GM21717 (cell line): ENCODE data around the gene OGDHL.
"Not testable (repeated sequence)": the region's sequence is repeated elsewhere in the genome, so short reads cannot be mapped to it uniquely, and the experiment has no call there.

Source experiments
- ATAC-seq: cut with Tn5 transposase; IDR thresholded peaks from one replicate; pipeline ENCODE4 v1.9.1; 2021; ENCODE audit warnings: mild to moderate bottlenecking, moderate library complexity; ENCODE audit not compliant: unreplicated experiment

OGDHL gene

DNA sequence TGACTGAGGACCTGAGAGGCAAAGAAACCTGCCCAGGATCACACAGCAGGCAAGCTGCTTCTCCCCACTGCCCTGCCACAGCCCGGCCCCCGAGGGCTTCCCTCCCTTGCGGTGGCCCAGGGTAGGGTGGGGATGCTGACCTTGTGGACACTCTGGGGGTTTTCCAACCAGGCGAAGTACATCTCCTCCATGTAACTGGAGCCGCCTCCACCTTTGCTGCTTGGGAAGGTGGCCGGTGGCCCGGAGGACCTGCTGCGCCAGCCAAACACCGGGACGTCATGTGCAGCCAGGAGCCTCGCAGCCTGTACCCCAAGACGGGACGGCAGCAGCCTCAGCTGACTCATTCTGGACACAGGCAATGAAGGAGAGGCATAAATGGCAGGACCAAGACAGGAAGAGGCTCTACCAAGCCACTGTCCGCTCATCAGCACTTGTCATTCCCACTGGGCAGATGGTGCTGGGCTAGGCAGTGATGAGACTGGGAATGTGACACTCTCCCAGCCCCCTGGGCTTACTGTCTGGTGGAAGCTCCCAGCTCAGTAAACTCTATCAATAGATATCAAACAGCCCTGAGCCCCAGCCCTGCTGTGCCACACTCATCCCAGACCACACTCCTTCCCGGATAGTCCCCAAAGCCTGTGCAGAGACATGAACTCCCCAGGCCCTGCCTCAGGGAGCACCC lies 3.7 kb downstream of the OGDHL start:
- ATAC-seq: no peak

DNA sequence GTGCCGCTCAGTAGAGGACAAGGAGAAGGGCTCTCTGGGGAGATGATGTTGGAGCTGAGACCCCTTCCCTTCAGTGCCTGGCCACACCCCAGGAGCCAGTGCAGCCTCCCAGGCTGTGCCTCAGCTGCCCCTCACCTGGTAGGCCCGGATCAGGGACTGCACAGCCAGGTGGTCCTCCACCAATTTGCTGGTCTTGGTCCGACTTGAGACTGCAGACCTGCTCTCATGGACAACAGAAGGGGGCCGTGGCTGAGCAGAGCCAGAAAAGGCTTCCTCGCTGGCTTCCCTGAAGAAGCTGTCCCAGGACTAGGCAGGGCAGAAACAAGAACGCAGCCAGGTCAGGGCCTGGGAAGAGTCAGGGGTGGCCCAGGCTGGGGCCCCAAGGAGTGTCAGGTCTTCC lies 5.5 kb downstream of the OGDHL start:
- ATAC-seq: no peak

DNA sequence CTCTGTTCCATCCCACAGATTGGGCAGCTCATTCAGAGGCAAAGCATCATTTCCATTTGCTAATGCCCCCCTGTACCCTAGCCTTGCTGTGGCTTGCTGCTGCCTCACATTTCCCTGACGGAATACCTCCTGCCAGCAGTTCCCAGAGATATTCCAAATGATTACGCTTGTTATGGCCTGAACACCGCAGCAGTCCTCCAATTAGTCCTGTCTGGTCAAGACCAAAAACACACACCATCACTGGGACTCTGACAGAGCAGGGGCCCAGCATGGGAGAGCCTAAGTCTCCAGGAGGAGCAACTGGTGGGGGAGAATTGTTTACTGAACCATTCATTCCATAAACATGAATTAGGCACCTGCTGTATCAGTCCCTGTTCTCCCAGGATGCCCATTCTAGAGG lies 6.1 kb downstream of the OGDHL start:
- ATAC-seq: no peak

DNA sequence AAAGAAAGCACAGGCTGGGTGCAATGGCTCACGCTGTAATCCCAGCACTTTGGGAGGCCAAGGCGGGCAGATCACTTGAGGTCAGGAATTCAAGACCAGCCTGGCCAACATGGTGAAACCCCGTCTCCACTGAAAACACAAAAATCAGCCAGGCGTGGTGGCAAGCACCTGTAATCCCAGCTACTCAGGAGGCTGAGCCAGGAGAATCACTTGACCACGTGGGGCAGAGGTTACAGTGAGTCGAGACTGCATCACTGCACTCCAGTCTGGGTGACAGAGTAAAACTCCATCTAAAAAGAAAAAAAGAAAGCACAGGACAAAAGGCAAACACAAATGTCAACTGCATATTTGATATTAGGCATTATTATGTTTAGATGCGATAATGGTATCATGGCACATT lies 7.2 kb downstream of the OGDHL start:
- ATAC-seq: not testable (repeated sequence)

DNA sequence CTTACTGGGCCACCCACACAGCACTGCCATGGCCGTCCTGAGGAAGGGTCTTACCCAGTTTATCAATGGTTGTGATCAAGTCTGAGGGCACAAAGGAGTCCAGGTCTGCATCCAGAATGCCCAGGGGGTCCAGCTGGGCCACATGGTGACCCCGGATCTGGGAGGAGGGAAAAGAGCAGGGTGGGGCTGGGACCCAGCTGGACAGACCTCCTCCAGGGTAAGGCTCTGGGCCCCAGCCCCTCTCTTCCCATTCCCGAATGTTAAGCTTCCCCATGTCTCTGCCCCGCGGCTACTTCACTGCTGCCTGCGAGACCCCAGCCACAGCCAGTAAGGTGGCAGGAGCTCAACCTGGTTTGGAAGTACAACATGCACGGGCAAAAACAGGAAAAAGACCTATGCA lies 9.5 kb downstream of the OGDHL start:
- no peak for ATAC-seq

DNA sequence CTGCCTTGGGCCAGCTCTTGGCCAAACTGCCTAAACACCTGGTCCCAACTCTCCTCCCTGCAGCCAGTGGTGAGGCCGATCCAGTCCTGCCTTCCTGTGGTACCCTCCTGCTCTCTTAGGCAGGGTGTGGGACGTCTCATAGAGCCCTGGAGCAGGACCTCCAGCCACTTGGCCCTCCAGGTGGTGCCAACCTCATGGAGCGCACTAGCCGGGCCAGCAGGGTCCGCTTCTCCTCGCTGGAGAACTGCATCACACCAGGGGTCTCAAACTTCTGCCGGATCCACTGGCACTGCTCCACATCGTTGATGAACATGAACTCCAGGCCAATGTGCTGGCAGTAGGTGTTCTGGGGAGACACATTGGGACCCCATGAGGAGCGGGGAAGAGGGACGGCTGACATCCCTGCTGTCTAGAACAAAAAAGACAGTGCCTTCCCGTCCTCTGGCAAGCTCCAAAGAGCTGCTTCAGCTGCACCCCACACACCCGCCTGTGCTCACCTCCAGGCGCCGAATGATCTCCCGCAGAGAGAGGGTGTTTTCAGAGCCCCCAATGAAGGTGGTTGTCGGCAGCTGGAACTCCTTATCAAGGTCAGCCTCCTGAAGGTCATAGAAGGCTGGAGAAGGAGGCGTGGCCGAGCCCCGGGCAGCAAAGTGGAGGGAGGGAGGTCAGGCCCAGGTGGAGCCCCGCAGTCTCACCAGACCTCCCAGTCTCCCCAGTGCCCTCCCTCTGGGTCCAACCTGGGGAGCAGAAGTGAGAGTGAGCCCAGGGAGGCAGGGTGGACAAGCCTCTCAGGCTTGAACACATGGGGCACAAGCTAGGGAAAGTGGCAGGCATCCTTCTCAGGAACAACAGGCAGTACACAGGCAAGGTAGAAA lies 10.2 kb downstream of the OGDHL start:
- no peak for ATAC-seq

DNA sequence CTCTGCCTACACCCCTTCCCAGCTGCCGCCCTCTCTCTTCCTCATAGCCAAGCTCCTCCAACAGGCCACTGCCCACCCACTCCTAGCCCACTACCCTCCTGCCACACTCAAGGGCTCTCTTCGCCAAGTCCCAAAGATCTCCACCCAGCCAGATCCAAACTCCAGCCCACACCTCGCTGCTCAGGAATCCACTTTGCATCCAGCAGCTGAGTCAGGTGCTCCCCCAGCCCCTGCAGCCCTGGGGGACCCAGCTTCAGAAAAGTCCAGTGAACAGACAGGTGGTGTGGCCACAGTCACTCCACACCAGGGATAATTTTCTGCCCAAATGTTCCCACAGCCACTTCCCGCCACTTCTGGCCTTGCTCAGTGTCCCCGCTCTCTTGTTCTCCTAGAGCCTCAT lies 10.9 kb downstream of the OGDHL start:
- no peak for ATAC-seq

DNA sequence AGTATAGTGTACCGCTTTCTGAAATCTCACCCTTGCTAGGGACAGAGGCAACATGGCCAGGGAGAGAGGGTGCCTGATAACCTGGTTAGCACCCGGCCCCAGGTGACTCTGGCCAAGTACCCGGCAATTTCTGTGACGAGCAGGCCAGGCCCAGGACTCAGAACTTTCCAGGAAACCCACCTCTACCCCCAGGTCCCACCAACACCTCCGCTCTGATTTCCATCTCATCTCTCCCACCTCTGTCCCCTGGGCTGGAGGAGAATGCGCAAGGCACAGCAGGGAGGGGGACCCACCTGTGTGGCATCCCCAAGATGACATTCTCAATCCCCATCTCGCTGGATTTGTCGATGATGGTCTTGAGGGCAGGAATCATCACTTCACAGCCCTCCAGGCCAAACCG lies 11.6 kb downstream of the OGDHL start:
- ATAC-seq: no peak

DNA sequence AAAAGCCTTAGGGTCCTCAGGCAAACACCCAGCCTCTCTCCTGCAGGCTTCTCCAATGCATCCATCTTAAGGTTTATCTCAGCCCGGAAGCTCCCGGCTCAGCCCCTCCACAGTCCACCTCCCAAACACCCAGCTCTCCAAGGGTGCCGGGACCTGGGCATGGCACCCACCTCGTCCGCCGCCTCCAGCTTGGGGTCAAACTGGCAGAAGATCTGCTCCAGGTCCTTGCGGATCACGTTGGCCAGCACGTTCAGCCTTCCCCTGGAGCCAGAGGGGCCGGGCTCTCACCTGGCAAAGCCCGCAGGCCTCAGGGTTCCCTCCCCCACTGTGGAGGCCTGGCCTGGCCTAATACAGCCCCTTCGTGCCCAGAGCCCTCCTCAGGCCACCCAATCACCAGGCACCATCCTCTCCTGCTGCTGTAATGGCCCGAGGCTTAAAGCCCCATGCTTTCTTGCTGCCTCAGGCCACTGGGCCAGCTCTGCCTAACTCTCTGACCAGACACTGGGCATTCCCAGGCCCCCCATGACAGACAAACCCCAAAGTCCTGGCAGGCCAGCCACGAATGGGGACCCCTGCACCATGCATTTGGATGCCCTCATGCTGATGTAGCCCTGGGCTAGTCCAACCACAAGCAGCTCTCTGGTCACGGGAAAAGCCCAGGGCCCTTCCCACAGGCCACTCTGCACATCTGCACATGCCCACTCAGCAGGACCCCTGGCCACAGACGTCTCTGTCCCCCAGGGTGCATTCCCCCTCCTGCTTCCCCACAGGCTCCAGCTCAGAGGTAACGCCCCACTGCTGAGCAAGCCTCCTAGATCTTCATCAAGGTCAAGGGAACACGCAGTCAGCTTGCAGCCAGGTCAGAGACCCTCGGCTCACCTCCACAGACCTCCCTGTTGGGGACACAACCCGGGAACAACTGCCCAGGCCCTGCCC lies 12.3 kb downstream of the OGDHL start:
- no peak for ATAC-seq

DNA sequence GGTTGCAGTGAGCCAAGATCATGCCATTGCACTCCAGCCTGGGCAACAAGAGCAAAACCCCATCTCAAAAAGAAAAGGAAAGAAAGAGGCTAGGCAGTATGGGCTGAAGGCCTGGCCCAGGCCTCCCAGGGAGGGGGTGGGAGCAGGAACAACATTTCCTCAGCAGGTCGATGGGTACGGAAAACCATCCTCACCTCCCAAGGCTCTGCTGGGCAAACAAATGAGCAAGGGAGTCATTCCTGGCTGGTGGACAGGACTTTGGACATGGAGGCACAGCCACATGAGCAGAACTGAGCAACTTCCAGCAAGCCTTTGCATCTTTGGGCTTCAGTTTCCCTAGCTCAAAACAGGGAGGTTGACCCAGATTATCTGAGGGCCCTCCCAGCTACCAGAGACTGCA lies 13.0 kb downstream of the OGDHL start:
- ATAC-seq: no peak

DNA sequence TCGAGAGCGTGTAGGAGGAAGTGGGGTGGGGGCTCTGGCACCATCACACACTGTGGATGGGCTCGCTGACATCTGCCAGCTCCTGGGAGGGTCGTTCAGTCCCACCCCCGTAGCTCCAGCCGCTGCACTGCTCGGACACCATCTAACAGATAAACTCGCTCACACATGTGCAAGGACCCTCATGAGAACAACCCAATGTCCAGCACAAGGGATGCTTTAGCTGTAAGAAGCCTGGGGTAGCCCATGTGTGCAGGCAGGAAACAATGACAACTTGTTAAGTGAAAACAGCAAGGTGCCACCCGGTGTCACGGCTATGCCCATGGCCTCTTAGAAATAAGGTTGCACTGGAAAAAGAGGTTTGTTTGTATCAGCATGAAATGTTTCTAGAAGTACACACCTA lies 14.1 kb downstream of the OGDHL start:
- ATAC-seq: no peak

DNA sequence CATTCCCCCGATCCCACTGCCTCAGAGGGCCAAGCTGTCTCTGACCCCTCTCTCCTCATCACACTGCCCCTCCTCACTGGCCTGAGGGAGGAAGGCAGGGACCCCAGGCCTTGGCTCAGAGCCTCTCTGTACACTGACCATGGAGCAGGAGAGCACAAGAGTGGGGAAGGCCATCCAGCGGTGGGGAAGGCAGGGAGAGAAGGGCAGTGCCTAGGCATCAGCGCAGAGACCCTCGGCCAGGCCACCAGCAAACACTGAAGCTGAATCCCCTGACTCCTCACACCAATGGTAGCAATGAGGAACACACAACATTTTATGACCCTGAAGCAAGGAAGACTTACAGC lies 14.8 kb downstream of the OGDHL start:
- no peak for ATAC-seq

DNA sequence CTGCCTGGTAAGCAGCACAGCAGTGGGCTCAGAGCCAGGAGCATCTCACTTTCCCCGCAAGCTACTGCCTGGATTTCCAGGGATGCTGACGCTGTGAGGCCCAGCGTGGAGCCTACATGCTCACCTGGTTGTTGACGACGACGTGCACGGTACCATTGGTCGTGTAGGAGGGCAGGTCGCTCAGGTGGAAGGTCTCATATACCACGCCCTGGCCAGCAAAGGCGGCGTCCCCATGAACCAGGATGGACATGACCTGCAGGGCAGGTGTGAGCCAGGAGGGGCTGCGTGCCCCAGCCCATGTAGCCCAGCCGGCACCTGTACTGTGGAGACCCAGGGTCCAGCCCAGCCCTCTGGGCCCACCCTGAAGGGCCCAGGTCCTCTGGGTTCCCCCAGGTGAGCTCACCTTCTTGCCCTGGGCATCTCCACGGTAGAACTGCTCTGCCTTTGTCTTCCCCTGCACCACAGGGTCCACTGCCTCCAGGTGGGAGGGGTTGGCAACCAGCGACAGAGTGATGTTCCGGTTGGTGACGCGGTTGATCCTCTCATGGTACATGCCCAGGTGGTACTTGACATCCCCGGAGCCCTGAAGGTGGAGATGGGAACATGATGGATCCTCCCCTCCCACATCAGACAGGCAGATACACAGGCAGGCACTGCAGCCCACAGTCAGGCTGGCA lies 15.4 kb downstream of the OGDHL start:
- ATAC-seq: no peak

DNA sequence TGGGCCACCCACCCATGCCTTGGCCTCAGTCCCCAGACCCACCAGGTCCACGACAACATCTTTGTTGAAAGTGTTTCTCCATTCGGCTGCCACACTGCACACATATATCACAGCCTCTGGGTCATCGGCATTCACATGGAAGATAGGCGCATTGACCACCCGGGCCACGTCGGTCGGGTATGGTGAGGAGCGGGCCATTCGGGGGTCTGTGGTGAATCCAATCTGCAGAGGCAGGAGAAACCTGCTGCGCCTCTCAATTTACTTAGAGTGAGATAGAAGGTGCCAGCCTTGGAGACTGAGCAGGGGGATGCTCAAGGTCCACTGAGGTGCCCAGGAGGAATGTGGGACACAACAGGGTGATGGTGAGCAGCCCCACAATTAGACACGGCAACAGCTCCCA lies 16.4 kb downstream of the OGDHL start:
- ATAC-seq: no peak

DNA sequence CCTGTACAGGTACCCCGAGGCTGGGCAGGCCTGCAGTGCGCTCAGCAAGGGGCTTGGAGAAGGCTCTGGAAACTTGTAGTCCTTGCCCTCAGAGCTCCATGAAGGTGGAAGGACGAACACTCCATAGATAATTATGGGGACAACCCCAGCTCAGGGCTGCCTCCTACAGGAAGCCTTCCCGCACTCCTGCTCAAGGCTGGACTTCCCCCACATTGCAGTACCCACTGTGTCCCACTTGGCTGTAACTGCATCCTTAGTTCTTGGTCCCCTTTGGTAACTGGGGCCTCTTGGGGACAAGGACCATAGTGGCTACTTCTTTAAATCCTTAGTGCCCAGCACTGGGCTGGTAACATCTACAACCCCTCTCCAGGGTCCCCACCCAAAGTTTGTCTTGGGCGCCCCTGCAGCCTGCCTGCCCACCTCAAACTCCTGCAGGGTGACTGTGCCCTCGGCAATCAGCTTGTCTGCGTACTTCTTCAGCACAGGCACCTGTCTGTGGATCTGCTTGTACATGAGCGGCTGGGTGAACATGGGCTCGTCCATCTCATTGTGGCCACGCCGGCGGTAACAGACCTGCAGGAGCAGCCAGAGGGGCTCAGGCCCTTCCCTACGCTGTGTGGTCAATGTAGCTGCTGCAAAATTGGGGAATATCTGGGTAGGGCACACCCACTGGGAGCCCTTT lies 17.1 kb downstream of the OGDHL start:
- ATAC-seq: no peak

DNA sequence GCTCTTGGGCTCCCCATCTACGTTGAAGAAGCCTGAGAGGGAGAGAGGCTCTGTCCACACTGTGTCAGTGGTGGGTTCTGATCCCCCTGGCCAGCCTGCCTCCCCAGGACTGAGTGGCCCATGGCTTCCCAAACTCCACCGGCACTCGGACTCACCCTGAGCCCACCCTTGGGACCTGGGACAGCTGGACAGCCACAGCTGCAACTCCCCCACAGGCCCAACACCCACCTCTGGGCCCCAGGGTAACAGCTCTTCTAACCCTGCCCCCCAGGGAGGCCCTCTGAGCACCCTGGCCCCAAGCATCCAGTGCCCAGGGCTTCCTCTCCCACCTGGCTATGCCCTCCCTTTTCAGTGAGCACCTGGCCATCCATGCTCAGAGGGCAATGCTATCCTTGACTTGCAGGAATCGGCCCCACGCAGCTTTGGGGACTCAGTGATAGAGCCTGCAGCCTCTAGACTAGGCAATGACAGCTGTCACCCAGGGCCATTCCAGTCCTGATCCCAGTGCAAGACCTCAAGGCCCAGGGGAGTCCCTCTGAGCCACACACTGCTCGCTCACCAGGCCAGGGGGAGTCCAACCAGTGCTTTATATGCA lies 17.9 kb downstream of the OGDHL start:
- no peak for ATAC-seq

DNA sequence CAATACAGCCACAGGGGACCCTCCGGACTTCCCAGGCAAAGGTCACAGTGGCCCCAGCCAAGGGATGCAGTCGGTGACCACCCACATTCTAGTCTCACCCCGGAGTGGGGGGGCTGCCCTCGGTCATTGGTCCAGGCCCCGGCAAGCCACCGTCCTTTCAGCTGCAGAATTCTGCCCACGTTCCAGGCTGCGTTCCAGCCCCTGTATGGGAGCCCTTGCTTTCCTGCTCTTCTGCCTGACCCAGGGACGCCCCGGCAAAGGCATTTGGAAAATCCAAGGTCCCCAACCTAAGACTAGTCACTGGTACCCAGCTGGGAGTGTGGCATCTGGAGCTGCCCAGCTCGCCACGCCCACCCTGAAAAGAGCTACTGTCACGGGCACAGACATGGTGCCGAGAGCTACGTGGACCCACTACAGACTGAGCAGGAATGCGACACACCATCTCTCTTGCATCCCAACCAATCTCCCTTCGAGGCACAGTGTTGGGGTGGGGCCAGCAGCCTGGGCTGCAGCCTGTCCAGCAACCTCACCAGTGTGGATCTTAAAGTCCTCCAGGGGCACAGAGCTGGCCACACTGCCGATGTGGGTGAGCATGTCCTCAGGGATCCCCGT lies 18.6 kb downstream of the OGDHL start:
- no peak for ATAC-seq

DNA sequence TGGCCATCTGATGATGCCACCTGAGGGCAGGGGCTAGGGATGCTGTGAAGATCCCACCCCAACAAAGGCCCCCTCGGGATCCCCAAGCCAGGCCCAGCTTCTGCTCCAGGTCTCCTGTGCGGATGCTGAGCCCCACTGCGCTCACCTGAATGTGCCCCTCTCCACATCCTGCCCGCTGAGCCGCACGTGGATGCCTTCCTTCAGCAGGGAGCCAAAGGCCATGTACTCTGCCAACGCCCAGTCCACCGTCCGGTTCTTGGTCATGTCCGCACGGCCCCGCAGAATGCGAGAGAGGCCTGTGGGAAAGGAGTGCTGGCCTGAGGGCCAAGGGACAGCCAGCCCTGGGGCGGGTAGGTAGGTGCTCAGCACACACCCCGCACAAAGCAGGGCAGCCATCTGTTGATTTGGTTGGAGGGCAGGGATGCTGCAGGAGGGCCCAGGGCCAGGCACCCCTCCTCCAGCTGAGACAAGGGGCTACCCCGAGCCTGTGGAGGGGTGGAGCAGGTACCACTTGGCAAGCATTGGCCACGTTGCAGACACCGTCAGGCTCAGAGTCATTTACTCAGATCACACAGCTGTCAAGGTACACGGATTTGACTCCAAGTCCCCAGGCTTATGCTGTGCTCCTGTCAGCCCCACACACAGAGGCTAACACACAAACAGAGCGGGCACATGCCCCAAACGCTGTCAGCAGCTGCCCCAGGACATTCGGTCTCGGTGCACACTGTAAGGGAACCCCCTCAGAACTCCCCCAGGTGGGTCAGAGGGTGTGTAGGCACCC lies 19.2 kb downstream of the OGDHL start:
- no peak for ATAC-seq
